WTC11 (cell line): ENCODE measurements around the gene HVCN1. TPM values are rescaled to one million over a fixed set of nuclear protein-coding genes. Genes with fewer than 3 reads are reported as not detected.

Experiments used
- ATAC-seq: fragments of 200-7000 bp; cut with Tn5 transposase; 2 replicates; pipeline ENCODE4 v1.10.0; 2021; ENCODE audit warnings: mild to moderate bottlenecking, moderate library complexity
- CTCF ChIA-PET: fragments of 300-600 bp; sonication (Branson Sonifier 250); formaldehyde crosslinking; loops from one replicate; lab custom pipeline; 2021; ENCODE audit warnings: antibody characterized with exemption; lab: Charles Lee
- POLR2A ChIA-PET: fragments of 350-600 bp; sonication (Branson Sonifier 250); formaldehyde crosslinking; loops from one replicate; lab custom pipeline; 2021; ENCODE audit warnings: antibody characterized with exemption; lab: Charles Lee
- DNase-seq: peaks from one replicate; pipeline ENCODE4 v3.0.0; 2021; ENCODE audit warnings: low spot score
- H3K27ac Mint-ChIP-seq: 2 replicates; pipeline ENCODE4 v1.8.0; 2021; ENCODE audit warnings: mixed read lengths
- H3K27me3 Mint-ChIP-seq: 2 replicates; pipeline ENCODE4 v1.8.0; 2021; ENCODE audit warnings: low read depth, mild to moderate bottlenecking, moderate library complexity, mixed read lengths
- H3K36me3 Mint-ChIP-seq: 2 replicates; pipeline ENCODE4 v1.8.0; 2021; ENCODE audit warnings: mixed read lengths
- H3K4me1 Mint-ChIP-seq: 2 replicates; pipeline ENCODE4 v1.8.0; 2022; ENCODE audit warnings: mixed read lengths
- H3K4me3 Mint-ChIP-seq: 2 replicates; pipeline ENCODE4 v1.8.0; 2021; ENCODE audit warnings: mild to moderate bottlenecking, moderate library complexity, mixed read lengths
- H3K9me3 Mint-ChIP-seq: 2 replicates; pipeline ENCODE4 v1.8.0; 2021; ENCODE audit warnings: mixed read lengths
- ATF1 ChIP-seq: sonication (generic); formaldehyde crosslinking; IDR thresholded peaks from 2 replicates; pipeline ENCODE4 v1.8.1; 2023; ENCODE audit warnings: mild to moderate bottlenecking, moderate library complexity, missing genetic modification reagents
- CREM ChIP-seq: sonication (generic); formaldehyde crosslinking; IDR thresholded peaks from 2 replicates; pipeline ENCODE4 v1.8.1; 2022; ENCODE audit warnings: mild to moderate bottlenecking, missing genetic modification reagents, moderate library complexity
- E2F4 ChIP-seq: sonication (generic); formaldehyde crosslinking; IDR thresholded peaks from 2 replicates; pipeline ENCODE4 v1.8.1; 2022; ENCODE audit warnings: low read depth, mild to moderate bottlenecking, moderate library complexity, missing genetic modification reagents, borderline replicate concordance
- GRHL2 ChIP-seq: fragments of 250-450 bp; sonication (Bioruptor Pico); IDR thresholded peaks from 2 replicates; pipeline ENCODE4 v1.8.0; 2022; ENCODE audit warnings: mild to moderate bottlenecking, moderate library complexity; ENCODE audit not compliant: insufficient replicate concordance, severe bottlenecking
- NFYB ChIP-seq: sonication (generic); formaldehyde crosslinking; conservative IDR thresholded peaks from 2 replicates; pipeline ENCODE4 v1.8.0; 2022; ENCODE audit warnings: low read depth, missing genetic modification reagents
- NR3C1 ChIP-seq: sonication (generic); formaldehyde crosslinking; conservative IDR thresholded peaks from 2 replicates; pipeline ENCODE4 v1.8.1; 2023; ENCODE audit warnings: low read depth, mild to moderate bottlenecking, missing genetic modification reagents
- PRDM15 ChIP-seq: sonication (generic); formaldehyde crosslinking; IDR thresholded peaks from 2 replicates; pipeline ENCODE4 v1.8.0; 2022; ENCODE audit warnings: missing genetic modification reagents
- PRRX2 ChIP-seq: fragments of 250-450 bp; sonication (Bioruptor Pico); IDR thresholded peaks from 2 replicates; pipeline ENCODE4 v1.8.0; 2021; ENCODE audit warnings: mild to moderate bottlenecking
- RELA ChIP-seq: sonication (generic); formaldehyde crosslinking; IDR thresholded peaks from 2 replicates; pipeline ENCODE4 v1.8.1; 2022; ENCODE audit warnings: missing genetic modification reagents, mild to moderate bottlenecking, borderline replicate concordance
- RORB ChIP-seq: fragments of 250-450 bp; sonication (Bioruptor Pico); IDR thresholded peaks from 2 replicates; pipeline ENCODE4 v1.9.0; 2021; ENCODE audit warnings: mild to moderate bottlenecking
- SOX15 ChIP-seq: fragments of 250-450 bp; sonication (Bioruptor Pico); IDR thresholded peaks from 2 replicates; pipeline ENCODE4 v1.9.0; 2021; ENCODE audit warnings: mild to moderate bottlenecking
- SP1 ChIP-seq: sonication (generic); formaldehyde crosslinking; conservative IDR thresholded peaks from 2 replicates; pipeline ENCODE4 v1.8.1; 2022; ENCODE audit warnings: missing genetic modification reagents
- TEAD1 ChIP-seq: sonication (generic); formaldehyde crosslinking; IDR thresholded peaks from 2 replicates; pipeline ENCODE4 v1.8.0; 2022; ENCODE audit warnings: mild to moderate bottlenecking, missing genetic modification reagents
- TEAD4 ChIP-seq: sonication (generic); formaldehyde crosslinking; IDR thresholded peaks from 2 replicates; pipeline ENCODE4 v1.8.0; 2022; ENCODE audit warnings: mild to moderate bottlenecking, missing genetic modification reagents
- ZMAT4 ChIP-seq: fragments of 250-450 bp; sonication (Bioruptor Pico); IDR thresholded peaks from 2 replicates; pipeline ENCODE4 v1.9.0; 2021; ENCODE audit warnings: mild to moderate bottlenecking
- ZNF121 ChIP-seq: sonication (generic); formaldehyde crosslinking; IDR thresholded peaks from 2 replicates; pipeline ENCODE4 v1.8.0; 2023; ENCODE audit warnings: missing genetic modification reagents
- ZNF138 ChIP-seq: sonication (generic); formaldehyde crosslinking; conservative IDR thresholded peaks from 2 replicates; pipeline ENCODE4 v1.8.1; 2022; ENCODE audit warnings: mild to moderate bottlenecking, moderate library complexity, missing genetic modification reagents
- ZNF219 ChIP-seq: sonication (generic); formaldehyde crosslinking; IDR thresholded peaks from 2 replicates; pipeline ENCODE4 v1.8.0; 2023; ENCODE audit warnings: missing genetic modification reagents, mild to moderate bottlenecking, borderline replicate concordance
- ZNF416 ChIP-seq: fragments of 250-450 bp; sonication (Bioruptor Pico); IDR thresholded peaks from 2 replicates; pipeline ENCODE4 v1.9.0; 2021; ENCODE audit warnings: mild to moderate bottlenecking, inconsistent platforms
- ZNF425 ChIP-seq: fragments of 250-450 bp; sonication (Bioruptor Pico); conservative IDR thresholded peaks from 2 replicates; pipeline ENCODE4 v1.9.0; 2021; ENCODE audit warnings: mild to moderate bottlenecking
- total RNA-seq: library from RNA; stranded (reverse); gene quantifications from 3 replicates; pipeline ENCODE4 v1.2.3, GENCODE V29; 2021
- TF ChIP-seq, protein P1 (sequence below): sonication (generic); formaldehyde crosslinking; IDR thresholded peaks from 2 replicates; pipeline ENCODE4 v1.8.1; 2023; ENCODE audit warnings: mild to moderate bottlenecking, missing genetic modification reagents, moderate library complexity
- TF ChIP-seq, protein P2 (sequence below): sonication (generic); formaldehyde crosslinking; IDR thresholded peaks from 2 replicates; pipeline ENCODE4 v1.8.1; 2023; ENCODE audit warnings: mild to moderate bottlenecking, missing genetic modification reagents
- TF ChIP-seq, protein P3 (sequence below): fragments of 250-450 bp; sonication (Bioruptor Pico); IDR thresholded peaks from 2 replicates; pipeline ENCODE4 v1.8.0; 2021; ENCODE audit warnings: mild to moderate bottlenecking
- TF ChIP-seq, protein P4 (sequence below): sonication (generic); formaldehyde crosslinking; IDR thresholded peaks from 2 replicates; pipeline ENCODE4 v1.8.0; 2022; ENCODE audit warnings: mild to moderate bottlenecking, missing genetic modification reagents
- TF ChIP-seq, protein P5 (sequence below): fragments of 250-450 bp; sonication (Bioruptor Pico); IDR thresholded peaks from 2 replicates; pipeline ENCODE4 v2.1.2; 2022; ENCODE audit warnings: mild to moderate bottlenecking, moderate library complexity

HVCN1 gene
- total RNA-seq, 1 experiment from 2014 or later = 5.7 TPM

- H3K27ac Mint-ChIP-seq = no peak within 1 kb of the TSS
- ATAC-seq (peak; percentile 100), DNase-seq (peak; percentile 98)
- peak within 1 kb of the TSS; percentile 76 for H3K4me3 Mint-ChIP-seq
- POLR2A ChIA-PET = no interaction called here
- H3K9me3 Mint-ChIP-seq = no peaks in the 10 kb centered on the region
- CTCF ChIA-PET = interaction anchor here (0.5 to 1.6 kb wide), 9 partner anchors 12 to 335 kb away, joined by 3 to 7 read pairs (median 5); partner anchors contain the start of genes ARPC3, FAM216A and GPN3
- H3K27me3 Mint-ChIP-seq = peaks cover 4% of the 10 kb centered on the region
- H3K36me3 Mint-ChIP-seq = no peaks in the 10 kb centered on the region
- H3K4me1 Mint-ChIP-seq = no peaks in the 10 kb centered on the region
- TF ChIP-seq SP1 (peak; percentile 73), NFYB (CRISPR knock-in tag) (no peak), ZMAT4 (CRISPR knock-in tag) (no peak), TEAD4 (CRISPR knock-in tag) (no peak), NR3C1 (CRISPR knock-in tag) (no peak), ZNF121 (CRISPR knock-in tag) (no peak), TEAD1 (CRISPR knock-in tag) (0 out of 2 replicates have a peak, but pooled peaks have one; percentile 43), ZNF425 (CRISPR knock-in tag) (no peak), ATF1 (CRISPR knock-in tag) (no peak), E2F4 (CRISPR knock-in tag) (no peak), CREM (CRISPR knock-in tag) (no peak), ZNF138 (CRISPR knock-in tag) (no peak), ZNF219 (no peak), RORB (CRISPR knock-in tag) (no peak), ZNF416 (CRISPR knock-in tag) (no peak), GRHL2 (no peak), SOX15 (CRISPR knock-in tag) (no peak), PRDM15 (CRISPR knock-in tag) (no peak), RELA (no peak), PRRX2 (no peak)
- TF ChIP-seq, protein P1, sequence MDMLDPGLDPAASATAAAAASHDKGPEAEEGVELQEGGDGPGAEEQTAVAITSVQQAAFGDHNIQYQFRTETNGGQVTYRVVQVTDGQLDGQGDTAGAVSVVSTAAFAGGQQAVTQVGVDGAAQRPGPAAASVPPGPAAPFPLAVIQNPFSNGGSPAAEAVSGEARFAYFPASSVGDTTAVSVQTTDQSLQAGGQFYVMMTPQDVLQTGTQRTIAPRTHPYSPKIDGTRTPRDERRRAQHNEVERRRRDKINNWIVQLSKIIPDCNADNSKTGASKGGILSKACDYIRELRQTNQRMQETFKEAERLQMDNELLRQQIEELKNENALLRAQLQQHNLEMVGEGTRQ = no peak
- TF ChIP-seq, protein P2, sequence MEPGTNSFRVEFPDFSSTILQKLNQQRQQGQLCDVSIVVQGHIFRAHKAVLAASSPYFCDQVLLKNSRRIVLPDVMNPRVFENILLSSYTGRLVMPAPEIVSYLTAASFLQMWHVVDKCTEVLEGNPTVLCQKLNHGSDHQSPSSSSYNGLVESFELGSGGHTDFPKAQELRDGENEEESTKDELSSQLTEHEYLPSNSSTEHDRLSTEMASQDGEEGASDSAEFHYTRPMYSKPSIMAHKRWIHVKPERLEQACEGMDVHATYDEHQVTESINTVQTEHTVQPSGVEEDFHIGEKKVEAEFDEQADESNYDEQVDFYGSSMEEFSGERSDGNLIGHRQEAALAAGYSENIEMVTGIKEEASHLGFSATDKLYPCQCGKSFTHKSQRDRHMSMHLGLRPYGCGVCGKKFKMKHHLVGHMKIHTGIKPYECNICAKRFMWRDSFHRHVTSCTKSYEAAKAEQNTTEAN = peak; percentile 99
- TF ChIP-seq, protein P3, sequence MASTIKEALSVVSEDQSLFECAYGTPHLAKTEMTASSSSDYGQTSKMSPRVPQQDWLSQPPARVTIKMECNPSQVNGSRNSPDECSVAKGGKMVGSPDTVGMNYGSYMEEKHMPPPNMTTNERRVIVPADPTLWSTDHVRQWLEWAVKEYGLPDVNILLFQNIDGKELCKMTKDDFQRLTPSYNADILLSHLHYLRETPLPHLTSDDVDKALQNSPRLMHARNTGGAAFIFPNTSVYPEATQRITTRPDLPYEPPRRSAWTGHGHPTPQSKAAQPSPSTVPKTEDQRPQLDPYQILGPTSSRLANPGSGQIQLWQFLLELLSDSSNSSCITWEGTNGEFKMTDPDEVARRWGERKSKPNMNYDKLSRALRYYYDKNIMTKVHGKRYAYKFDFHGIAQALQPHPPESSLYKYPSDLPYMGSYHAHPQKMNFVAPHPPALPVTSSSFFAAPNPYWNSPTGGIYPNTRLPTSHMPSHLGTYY (CRISPR knock-in tag) = no peak
- TF ChIP-seq, protein P4, sequence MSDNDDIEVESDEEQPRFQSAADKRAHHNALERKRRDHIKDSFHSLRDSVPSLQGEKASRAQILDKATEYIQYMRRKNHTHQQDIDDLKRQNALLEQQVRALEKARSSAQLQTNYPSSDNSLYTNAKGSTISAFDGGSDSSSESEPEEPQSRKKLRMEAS (CRISPR knock-in tag) = peak; percentile 92
- TF ChIP-seq, protein P5, sequence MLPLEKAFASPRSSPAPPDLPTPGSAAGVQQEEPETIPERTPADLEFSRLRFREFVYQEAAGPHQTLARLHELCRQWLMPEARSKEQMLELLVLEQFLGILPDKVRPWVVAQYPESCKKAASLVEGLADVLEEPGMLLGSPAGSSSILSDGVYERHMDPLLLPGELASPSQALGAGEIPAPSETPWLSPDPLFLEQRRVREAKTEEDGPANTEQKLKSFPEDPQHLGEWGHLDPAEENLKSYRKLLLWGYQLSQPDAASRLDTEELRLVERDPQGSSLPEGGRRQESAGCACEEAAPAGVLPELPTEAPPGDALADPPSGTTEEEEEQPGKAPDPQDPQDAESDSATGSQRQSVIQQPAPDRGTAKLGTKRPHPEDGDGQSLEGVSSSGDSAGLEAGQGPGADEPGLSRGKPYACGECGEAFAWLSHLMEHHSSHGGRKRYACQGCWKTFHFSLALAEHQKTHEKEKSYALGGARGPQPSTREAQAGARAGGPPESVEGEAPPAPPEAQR = no peak
Measured at GRCh38 chr12:110613771-110614684, 74.9 kb downstream of the HVCN1 start, which contains the start of gene TCTN1. Gene TCTN1, plus strand, starts transcription at chr12:110614129. Its CDS starts 54 bp downstream, at chr12:110614183.
